ENCODE data around the gene KRTAP5-6.

DNA sequence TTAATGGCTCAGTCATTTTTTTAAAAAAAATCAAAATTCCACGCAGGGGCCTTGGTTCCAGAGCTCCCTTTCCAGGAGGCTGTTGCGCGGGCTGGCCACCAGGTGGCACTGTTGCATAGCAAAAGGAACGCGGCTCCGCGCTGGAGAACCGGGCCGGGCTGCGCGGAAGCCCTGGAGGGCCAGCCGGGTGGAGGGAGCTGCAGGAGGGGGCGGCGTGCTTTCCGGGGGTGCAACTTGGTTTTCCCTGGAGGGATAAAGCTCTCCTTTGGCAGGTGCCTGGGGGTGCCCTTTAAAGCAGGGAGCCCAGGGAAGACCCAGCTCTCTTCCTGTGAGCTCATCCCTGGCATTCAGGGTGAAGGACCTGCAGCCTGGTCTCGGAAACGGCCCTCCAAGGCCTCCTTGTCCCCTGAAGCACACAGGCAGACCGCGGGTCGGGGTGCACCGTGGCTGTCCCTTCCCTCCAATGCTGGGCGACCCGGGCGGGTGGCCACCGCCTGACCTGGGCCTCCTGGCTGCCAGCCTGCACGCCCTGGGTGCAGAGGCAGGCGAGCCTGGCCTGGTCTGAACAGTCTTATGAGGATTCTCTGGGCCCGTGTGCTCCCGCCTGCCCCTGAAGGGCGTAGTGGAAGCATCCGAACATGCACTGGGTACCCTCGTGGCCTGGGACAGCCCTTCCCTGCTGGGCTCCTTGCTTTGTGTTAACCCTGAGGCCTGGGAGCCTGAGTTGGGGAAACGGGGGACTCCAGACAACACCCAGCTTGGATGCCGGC is 44.0 kb upstream of the KRTAP5-6 start:
- TF ChIP-seq, protein P1, sequence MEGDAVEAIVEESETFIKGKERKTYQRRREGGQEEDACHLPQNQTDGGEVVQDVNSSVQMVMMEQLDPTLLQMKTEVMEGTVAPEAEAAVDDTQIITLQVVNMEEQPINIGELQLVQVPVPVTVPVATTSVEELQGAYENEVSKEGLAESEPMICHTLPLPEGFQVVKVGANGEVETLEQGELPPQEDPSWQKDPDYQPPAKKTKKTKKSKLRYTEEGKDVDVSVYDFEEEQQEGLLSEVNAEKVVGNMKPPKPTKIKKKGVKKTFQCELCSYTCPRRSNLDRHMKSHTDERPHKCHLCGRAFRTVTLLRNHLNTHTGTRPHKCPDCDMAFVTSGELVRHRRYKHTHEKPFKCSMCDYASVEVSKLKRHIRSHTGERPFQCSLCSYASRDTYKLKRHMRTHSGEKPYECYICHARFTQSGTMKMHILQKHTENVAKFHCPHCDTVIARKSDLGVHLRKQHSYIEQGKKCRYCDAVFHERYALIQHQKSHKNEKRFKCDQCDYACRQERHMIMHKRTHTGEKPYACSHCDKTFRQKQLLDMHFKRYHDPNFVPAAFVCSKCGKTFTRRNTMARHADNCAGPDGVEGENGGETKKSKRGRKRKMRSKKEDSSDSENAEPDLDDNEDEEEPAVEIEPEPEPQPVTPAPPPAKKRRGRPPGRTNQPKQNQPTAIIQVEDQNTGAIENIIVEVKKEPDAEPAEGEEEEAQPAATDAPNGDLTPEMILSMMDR (IDR thresholded peaks at IDR 0.05) = peak; percentile 89 to 98 (median 95)
- TF ChIP-seq POLR2AphosphoS5 (IDR thresholded peaks at IDR 0.05) (no peak), POLR2A (IDR thresholded peaks at IDR 0.05) (no peak)
